RWPE1 (cell line): ENCODE measurements around the gene AIRE.

Experiments
- CTCF ChIA-PET: fragments of 350-600 bp; sonication (Branson Sonifier 250); formaldehyde crosslinking; extraction: SDS; loops from one replicate; lab custom pipeline; 2021; lab: Yijun Ruan, JAX
- POLR2A ChIA-PET: fragments of 400-600 bp; formaldehyde crosslinking; extraction: SDS; loops from one replicate; lab custom pipeline; 2020; ENCODE audit warnings: antibody characterized with exemption; ENCODE audit not compliant: low non-redundant PET; lab: Yijun Ruan, JAX
- DNase-seq: peaks from one replicate; pipeline ENCODE4 v3.0.0; 2012; ENCODE audit warnings: low spot score
- H3K27ac ChIP-seq: fragments of 450-650 bp; 2 replicates; pipeline ENCODE4 v1.5.1; 2017
- TF ChIP-seq, protein P1 (sequence below): fragments of 450-650 bp; conservative IDR thresholded peaks from 2 replicates; pipeline ENCODE4 v1.5.1; 2017; ENCODE audit warnings: low read depth, mild to moderate bottlenecking

Gene AIRE

DNA sequence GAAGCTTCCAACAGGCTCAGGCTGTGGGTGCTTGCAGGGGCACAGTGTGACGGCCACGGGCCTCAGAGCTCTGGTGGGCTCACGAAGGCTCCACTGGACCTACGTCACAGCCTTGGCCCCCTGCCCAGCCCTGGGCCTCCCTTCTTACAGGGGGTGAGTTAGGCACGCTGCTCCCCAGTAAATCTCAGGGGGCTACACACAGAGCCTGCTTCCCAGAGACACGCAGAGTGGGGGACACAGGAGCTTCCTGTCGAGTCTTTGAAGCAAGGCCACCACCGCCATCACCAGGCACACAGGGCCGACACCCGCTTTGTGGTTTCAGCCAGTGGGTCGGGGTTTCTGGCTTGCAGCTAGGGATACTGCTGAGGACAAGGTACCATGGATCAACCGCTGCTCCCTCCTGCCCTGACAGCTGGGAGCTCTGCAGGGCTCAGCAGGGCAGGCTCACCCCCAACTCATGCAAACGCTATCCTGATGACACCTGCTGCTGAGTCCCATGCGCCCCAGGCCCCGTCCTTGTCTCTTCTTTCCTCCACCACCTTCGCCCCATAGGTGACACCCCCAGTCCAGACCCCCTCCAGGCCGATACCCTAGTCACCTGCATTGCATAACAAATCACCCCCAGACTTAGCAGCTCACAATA lies 59.0 kb downstream of the AIRE start:
- H3K27ac ChIP-seq: no peak overlapping the region
- ChIA-PET CTCF (no interaction called here), POLR2A (no interaction called here)
- TF ChIP-seq, protein P1, sequence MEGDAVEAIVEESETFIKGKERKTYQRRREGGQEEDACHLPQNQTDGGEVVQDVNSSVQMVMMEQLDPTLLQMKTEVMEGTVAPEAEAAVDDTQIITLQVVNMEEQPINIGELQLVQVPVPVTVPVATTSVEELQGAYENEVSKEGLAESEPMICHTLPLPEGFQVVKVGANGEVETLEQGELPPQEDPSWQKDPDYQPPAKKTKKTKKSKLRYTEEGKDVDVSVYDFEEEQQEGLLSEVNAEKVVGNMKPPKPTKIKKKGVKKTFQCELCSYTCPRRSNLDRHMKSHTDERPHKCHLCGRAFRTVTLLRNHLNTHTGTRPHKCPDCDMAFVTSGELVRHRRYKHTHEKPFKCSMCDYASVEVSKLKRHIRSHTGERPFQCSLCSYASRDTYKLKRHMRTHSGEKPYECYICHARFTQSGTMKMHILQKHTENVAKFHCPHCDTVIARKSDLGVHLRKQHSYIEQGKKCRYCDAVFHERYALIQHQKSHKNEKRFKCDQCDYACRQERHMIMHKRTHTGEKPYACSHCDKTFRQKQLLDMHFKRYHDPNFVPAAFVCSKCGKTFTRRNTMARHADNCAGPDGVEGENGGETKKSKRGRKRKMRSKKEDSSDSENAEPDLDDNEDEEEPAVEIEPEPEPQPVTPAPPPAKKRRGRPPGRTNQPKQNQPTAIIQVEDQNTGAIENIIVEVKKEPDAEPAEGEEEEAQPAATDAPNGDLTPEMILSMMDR: no peak
- no peak for DNase-seq

DNA sequence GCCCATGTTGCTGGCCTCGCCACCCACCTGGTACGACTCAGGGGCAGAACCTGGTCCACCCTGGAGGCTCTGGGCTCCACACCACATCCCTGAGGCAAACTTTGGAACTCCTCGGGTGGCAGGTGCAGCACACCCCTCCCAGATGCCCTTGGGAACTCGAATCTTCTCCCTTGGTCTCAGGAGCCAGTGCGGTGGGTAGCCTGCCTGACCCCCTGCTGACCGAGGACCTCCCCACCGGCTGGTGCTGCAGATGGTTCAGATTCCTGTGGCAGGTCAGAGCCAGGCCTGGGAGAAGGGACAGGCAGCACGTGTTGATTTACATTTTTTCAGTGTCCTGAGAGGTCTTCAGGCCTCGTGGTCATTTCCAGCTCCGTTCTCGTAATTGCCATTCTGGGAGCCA lies 59.8 kb downstream of the AIRE start:
- no peak for DNase-seq
- POLR2A ChIA-PET: no interaction called here
- CTCF ChIA-PET: no interaction called here
- H3K27ac ChIP-seq: no peak overlapping the region
- TF ChIP-seq, protein P1: no peak

DNA sequence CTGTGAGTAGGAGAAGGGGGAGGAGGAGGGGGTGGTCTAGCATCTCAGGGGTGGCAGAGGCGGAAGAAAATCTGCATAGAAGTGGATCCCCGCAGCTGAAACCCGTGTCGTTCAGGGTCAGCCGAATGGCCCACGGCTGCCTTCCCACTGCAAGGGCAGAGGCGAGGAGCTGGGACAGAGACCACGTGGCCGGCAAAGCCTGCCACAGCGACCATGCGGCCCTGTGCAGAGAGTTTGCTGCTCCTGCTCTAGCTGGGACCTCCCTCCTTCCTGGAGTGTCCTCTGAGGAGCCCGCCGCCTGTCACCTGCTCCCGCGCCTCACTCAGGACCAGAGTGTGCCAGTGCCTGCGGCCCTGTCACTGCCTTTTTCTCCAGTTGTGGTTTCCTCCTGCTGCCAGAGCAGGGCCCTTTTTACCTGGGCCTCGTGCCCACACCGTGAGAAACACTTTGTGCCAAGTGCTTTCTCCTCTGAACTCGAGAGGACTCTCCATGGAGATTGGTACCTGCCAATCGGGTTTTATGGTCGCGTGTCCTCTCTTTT lies 62.3 kb downstream of the AIRE start:
- ChIA-PET CTCF (no interaction called here), POLR2A (no interaction called here)
- TF ChIP-seq, protein P1: no peak
- H3K27ac ChIP-seq: no peak overlapping the region
- no peak for DNase-seq
